GM03348 (cell line): ENCODE data around the gene NTN1.

Source experiments
- DNase-seq: peaks from one replicate; pipeline ENCODE4 v3.0.0; 2012; ENCODE audit warnings: low spot score

NTN1 gene

GRCh38 chr17:9037736-9038135 lies 16.4 kb downstream of the NTN1 start:
- no peak for DNase-seq

DNA sequence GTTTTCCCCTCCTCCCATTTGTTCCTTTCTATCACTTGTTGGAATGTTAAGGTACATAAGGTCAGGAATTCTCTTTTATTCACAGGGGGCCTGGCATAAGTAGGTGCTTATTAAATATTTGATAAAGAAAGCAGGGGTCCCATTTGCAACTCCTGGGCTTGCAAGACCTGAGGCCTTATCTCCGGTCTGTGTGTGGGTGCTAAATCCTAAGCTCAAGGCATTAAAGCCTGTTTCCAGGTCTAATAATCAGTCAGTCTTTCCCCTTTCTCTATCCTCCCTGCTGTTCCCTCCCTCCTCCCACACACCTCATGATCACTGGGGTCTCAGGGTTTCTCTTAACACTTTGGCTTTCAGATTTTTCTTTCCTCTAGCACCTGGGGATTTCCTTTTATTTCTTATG lies 17.1 kb downstream of the NTN1 start:
- DNase-seq = no peak

DNA sequence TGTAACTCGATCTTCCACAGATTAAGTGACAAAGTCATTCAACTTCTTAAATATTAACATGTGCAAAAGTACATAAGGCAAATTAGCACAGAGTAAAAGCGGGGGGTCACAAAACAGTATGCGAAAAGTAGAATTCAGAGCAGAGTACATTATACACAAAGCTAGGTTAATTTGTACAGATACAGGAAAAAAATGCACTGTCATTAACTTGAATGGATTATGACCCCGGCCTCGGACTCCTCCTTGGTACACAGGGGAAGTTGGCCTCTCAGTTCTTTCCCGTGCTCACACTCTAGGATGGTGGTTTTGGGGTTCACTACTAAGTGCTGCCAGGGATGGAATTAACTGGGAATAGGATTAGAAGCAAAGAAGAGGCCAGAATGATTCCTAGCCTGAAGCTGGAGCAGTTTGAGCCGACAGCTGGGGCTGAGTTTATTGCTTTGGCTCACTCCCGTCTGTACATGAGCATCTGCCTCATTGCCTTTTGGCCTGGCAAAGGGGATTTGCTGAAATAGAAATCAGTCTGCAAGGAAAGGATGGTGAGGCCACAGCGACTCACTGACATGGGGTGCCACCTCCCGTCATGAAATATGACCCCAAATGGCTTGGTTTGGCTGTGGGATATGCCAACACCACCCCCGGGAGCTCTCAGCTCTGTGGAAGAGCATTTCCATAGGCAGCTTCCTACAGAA lies 23.6 kb downstream of the NTN1 start:
- no peak for DNase-seq

- no peak for DNase-seq
Measured at GRCh38 chr17:9050801-9051401, 29.6 kb downstream of the NTN1 start.

DNA sequence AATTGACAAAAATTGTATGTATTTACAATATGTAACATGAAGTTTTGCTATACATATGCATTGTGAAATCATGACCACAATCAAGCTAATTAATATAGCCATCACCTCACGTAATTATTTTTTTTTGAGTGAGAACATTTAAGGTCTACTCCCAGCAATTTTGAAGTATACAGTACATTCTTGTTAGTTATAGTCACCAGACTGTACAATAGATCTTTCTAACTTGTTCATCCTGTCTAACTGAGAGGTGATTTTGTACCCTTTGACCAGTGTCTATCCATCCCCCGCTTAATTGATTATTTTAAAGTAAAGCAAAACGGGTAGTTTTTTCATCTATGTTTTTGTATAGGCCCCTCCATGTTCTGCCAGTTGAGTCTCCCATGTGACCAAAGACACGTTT lies 30.3 kb downstream of the NTN1 start:
- no peak for DNase-seq

GRCh38 chr17:9052921-9053320 lies 31.6 kb downstream of the NTN1 start:
- no peak for DNase-seq

DNA sequence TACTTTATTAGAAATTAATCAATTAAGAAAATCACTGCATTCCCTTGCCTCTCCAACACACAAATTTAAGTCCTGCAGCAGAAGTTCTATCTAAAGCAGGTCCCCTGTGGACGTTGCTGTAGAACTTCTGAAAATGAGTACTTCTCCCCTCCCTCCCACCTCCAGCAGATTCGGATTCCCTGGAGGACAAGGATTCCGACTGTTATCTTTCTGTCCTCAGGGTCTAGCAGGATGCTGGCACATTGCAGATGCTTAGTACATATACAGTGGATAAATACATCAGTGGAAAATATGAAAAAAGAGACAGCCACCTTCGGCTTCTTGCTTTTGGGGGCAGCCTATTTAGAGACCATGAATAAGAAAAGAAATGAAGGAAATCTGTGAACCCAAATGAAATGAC lies 32.1 kb downstream of the NTN1 start:
- DNase-seq = no peak

- no peak for DNase-seq
Measured at GRCh38 chr17:9054126-9054975, 33.0 kb downstream of the NTN1 start.

- DNase-seq = no peak
Measured at GRCh38 chr17:9055281-9055680, 34.0 kb downstream of the NTN1 start.

- no peak for DNase-seq
Measured at GRCh38 chr17:9056566-9056965, 35.3 kb downstream of the NTN1 start.

GRCh38 chr17:9057310-9057709 lies 36.0 kb downstream of the NTN1 start:
- no peak for DNase-seq

DNA sequence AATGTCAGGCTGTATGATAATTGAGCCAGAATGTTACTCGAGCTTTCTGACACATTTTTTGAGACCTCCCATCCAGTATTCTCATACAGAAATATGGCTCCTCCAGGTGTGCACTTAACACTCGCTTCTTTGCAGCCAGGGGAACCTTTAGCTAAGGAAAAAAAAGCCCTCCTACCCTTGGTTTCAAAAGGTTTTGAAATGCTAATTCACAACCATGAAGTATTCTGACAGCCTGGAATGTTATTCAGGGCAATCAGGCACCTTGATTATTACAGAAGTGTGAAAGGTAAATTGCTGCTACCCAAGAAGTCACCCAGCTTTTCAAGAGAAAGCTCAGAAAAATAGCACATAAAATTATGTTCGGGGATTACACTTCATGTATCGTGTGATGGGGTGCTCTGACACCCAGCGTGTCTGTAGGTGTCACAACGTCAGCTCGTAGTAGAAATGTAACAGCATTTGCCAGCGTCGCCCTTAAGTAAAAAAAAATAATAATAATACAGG lies 41.1 kb downstream of the NTN1 start:
- no peak for DNase-seq

DNA sequence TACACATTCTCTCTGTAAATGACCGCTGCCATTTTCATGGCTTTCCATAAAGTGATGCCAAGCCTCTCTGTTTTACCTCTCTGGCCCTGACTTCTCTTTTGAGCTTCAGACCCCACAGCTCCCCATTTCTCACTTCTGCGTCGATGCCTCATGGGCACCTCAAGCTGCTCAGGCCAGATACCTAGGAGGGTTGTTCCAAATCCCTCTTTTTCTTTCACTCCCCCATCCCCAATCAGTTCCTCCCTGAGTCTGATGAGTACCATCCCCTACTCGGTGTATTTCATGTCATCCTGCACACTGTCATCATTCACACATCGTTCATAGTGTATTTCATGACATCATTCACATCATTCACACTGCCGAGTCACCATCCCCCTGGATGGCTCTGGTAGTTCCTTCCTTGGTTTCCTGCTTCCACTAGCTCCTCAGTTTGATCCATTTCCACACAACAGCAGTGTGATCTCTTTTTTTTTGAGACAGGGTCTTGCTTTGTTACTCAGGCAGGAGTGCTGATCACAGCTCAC lies 43.1 kb downstream of the NTN1 start:
- DNase-seq = no peak

GRCh38 chr17:9071016-9071415 lies 49.7 kb downstream of the NTN1 start:
- DNase-seq = no peak

GRCh38 chr17:9071811-9072498 lies 50.6 kb downstream of the NTN1 start:
- DNase-seq = peak; percentile 29

GRCh38 chr17:9072696-9073339 lies 51.5 kb downstream of the NTN1 start:
- peak; percentile 49 for DNase-seq

- DNase-seq = peak; percentile 33
Measured at GRCh38 chr17:9074131-9074530, 52.8 kb downstream of the NTN1 start.

GRCh38 chr17:9079461-9080103 lies 58.3 kb downstream of the NTN1 start:
- DNase-seq = no peak

GRCh38 chr17:9080296-9080914 lies 59.1 kb downstream of the NTN1 start:
- DNase-seq = no peak

GRCh38 chr17:9080983-9081382 lies 59.7 kb downstream of the NTN1 start:
- DNase-seq = no peak

GRCh38 chr17:9086577-9086976 lies 65.3 kb downstream of the NTN1 start:
- no peak for DNase-seq
